IgD-negative memory B cell (primary cell): ENCODE measurements around the gene PTPRM. TPM values are rescaled to one million over a fixed set of nuclear protein-coding genes. Genes with fewer than 3 reads are reported as not detected.

ENCODE experiments used
- H3K27ac Mint-ChIP-seq, 3 donors: one replicate each; pipeline ENCODE4 v1.8.0; 2020 to 2022; ENCODE audit warnings: mild to moderate bottlenecking in 3 of 3, mixed read lengths in 3 of 3, moderate library complexity in 1 of 3
- H3K27me3 Mint-ChIP-seq: one replicate; pipeline ENCODE4 v1.8.0; 2021; ENCODE audit warnings: mixed read lengths
- H3K36me3 Mint-ChIP-seq: one replicate; pipeline ENCODE4 v1.8.0; 2020; ENCODE audit warnings: mild to moderate bottlenecking, mixed read lengths
- H3K4me1 Mint-ChIP-seq, 3 donors: one replicate each; pipeline ENCODE4 v1.8.0; 2020 to 2022; ENCODE audit warnings: mixed read lengths in 3 of 3, mild to moderate bottlenecking in 1 of 3
- H3K4me3 Mint-ChIP-seq, 4 donors: one replicate each; pipeline ENCODE4 v1.8.0; 2020 to 2022; ENCODE audit warnings: mild to moderate bottlenecking in 4 of 4, mixed read lengths in 4 of 4, moderate library complexity in 3 of 4
- H3K9me3 Mint-ChIP-seq, 3 donors: one replicate each; pipeline ENCODE4 v1.8.0; 2020 to 2021; ENCODE audit warnings: mixed read lengths in 3 of 3, mild to moderate bottlenecking in 1 of 3
- polyA plus RNA-seq: library from polyadenylated mRNA; unstranded; fragments of 300-500 nt; fragmentation: Illumina TruSeq; gene quantifications from one replicate; pipeline ENCODE4 v1.2.3, GENCODE V29; 2021

PTPRM gene
- polyA plus RNA-seq, 1 donor from 2014 or later = 0.61 TPM

DNA sequence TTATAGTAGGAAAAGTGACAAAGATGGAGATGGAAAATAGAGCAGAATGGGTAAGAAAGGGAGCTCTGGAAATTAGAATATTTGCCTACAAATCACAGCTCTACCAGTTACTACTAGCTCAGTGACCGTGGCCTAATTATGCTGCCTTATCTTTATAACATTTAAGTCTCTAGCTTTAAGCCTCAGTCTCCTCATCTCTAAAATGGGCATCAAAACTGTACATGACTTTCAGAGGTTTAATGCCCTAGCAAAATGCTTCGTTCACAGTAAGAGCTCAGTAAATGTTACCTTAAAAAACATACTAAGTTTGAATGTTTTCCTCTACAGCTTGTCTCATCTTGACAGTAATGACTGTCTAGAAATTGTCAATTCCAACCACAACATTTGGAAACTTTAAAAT lies 8.3 kb upstream of the PTPRM start:
- Mint-ChIP-seq H3K36me3 (peaks cover 2% of the 10 kb centered on the region), H3K9me3 (peaks cover 0 to 5% (median under 1%) of the 10 kb centered on the region in 3 donors), H3K27ac (no peak overlapping the region), H3K4me1 (no peaks in the 10 kb centered on the region), H3K27me3 (peaks cover under 1% of the 10 kb centered on the region), H3K4me3 (no peak overlapping the region)

- peaks cover 0 to 5% (median 2%) of the 10 kb centered on the region in 3 donors for H3K9me3 Mint-ChIP-seq
- no peaks in the 10 kb centered on the region for H3K4me1 Mint-ChIP-seq
- H3K4me3 Mint-ChIP-seq = no peak overlapping the region
- peaks cover 2% of the 10 kb centered on the region for H3K36me3 Mint-ChIP-seq
- no peak overlapping the region for H3K27ac Mint-ChIP-seq
- H3K27me3 Mint-ChIP-seq = peaks cover 8% of the 10 kb centered on the region
Observed at GRCh38 chr18:7559709-7560319, 7.3 kb upstream of the PTPRM start.

DNA sequence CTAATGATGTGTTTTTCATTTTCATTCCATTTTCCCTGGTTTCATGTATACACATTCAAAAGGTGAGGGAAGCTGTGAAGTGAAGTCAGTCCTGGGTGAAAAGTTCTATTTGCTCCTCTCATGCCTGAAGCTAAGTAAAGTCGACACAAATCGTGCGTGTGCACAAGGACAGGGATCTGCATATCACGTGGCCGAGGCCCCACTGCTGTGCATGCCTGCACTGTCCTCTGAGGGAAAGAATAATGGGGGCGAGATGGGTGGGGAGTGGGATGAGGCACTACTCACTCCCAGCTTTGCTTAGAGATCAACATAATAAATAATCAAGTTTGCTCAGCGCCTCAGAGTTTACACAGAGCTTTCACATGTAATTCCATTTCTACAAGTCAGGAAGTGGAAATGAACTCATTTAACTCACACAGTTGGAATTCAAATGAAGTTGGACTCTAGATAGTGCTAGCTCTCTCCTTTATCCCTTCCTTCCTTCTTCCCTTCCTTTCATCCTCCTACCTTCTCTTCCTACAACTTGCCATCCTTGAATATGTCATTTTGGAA lies 5.1 kb upstream of the PTPRM start:
- no peaks in the 10 kb centered on the region for H3K36me3 Mint-ChIP-seq
- peaks cover 0 to 2% (median 2%) of the 10 kb centered on the region in 3 donors for H3K9me3 Mint-ChIP-seq

GRCh38 chr18:7562491-7562890 lies 4.6 kb upstream of the PTPRM start:
- Mint-ChIP-seq H3K4me3 (no peak overlapping the region), H3K27me3 (peaks cover 17% of the 10 kb centered on the region), H3K36me3 (no peaks in the 10 kb centered on the region), H3K9me3 (peaks cover 0 to 2% (median 0%) of the 10 kb centered on the region in 3 donors), H3K27ac (no peak overlapping the region), H3K4me1 (no peaks in the 10 kb centered on the region)

More for the DNA sequence above, 5.1 kb upstream of the PTPRM start:
- no peaks in the 10 kb centered on the region for H3K4me1 Mint-ChIP-seq
- H3K4me3 Mint-ChIP-seq = no peak overlapping the region
- peaks cover 17% of the 10 kb centered on the region for H3K27me3 Mint-ChIP-seq
- H3K27ac Mint-ChIP-seq = no peak overlapping the region

DNA sequence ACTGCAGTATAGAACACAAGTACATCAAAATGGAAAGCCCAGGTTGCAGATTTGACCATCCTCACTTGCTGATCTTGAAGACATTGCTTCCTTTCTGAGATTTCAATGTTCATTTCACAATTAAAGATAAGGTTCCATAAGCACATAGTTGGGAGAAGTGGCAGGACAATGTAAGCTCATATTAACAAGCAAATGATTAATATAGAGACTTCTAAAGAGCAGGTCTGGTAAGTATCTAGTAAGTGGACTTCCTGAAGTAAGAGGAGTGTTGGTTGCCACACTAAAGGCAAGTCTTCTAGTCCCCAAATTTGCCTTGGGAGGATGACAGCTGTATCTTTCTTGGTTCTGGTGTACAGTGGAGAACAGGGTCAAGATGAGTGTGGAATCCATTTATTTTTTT lies 1.4 kb upstream of the PTPRM start:
- no peaks in the 10 kb centered on the region for H3K36me3 Mint-ChIP-seq
- H3K4me1 Mint-ChIP-seq = peaks cover 0 to 2% (median 0%) of the 10 kb centered on the region in 3 donors
- H3K27me3 Mint-ChIP-seq = peaks cover 32% of the 10 kb centered on the region
- H3K9me3 Mint-ChIP-seq = peaks cover 0 to 9% (median 4%) of the 10 kb centered on the region in 3 donors
- no peak overlapping the region for H3K4me3 Mint-ChIP-seq
- H3K27ac Mint-ChIP-seq = no peak overlapping the region

DNA sequence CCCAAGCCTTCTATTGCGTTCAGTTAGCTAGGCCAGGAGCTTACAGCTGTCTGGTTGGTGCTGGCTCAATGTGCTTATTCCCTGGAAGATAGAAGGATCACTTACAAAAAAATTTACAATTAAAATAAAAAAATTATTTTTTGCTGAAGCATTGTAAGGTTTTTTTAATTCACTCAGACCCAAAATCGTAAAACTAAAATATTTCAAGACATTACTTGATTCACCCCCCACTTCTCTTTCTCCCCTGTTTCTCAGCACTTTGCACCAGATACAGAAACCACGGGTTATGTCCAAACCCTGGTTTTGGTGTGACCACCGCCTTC lies 911 bp upstream of the PTPRM start:
- Mint-ChIP-seq H3K36me3 (no peaks in the 10 kb centered on the region), H3K27me3 (peaks cover 32% of the 10 kb centered on the region), H3K4me3 (no peak overlapping the region), H3K27ac (no peak overlapping the region), H3K4me1 (peaks cover 0 to 2% (median 0%) of the 10 kb centered on the region in 3 donors), H3K9me3 (peaks cover 0 to 9% (median 4%) of the 10 kb centered on the region in 3 donors)

DNA sequence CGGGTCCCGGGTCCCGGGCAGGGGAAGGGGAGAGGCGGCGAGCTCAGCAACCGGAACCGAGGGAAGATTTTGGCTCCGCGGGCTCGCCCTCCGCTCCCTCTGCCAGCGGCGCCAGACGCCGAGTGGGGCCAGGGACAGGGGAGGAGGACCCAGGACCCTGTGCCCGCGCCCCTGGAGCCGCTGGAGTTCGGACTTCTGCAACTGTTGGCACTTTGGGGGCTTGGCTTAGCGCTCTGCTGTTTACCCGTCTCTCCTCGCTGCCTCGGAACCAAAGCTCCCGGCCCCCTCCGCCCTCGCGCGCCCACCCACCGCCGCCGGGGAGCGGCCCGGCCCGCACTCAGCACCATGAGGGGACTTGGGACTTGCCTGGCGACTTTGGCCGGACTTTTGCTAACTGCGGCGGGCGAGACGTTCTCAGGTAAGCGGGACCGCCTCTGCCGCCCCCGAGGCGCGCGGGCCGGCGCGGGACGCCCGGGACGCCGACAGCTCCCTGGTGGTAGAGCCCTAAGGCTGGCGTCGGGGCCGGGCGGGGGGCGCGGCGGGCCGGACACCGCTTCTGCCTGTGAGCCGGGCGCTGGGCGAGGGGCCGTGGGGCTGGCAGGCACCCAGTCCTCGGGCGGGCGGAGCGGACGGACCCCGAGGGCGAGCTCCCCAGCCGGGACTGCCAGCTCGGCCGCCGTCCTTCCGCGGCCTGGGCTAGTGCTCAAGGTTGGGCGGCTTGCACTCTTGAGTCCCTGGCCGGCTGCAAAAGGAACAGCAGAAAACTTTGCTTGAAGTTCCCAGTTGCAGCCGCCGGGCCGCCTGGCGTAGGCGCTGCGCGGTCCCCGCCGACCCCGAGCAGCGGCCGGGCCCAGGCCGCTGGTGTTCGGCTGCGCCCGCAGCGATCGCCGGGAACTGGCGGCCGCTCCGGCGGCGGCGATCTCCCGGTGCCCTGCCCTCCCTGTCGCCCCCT lies 634 bp downstream of the PTPRM start:
- Mint-ChIP-seq H3K4me3 (no peak overlapping the region), H3K4me1 (peaks cover 0 to 2% (median 0%) of the 10 kb centered on the region in 3 donors), H3K27ac (no peak overlapping the region), H3K27me3 (peaks cover 32% of the 10 kb centered on the region), H3K9me3 (peaks cover 0 to 9% (median 4%) of the 10 kb centered on the region in 3 donors), H3K36me3 (no peaks in the 10 kb centered on the region)

GRCh38 chr18:7568426-7568825 lies 1.3 kb downstream of the PTPRM start:
- H3K9me3 Mint-ChIP-seq = peaks cover 2 to 9% (median 8%) of the 10 kb centered on the region in 3 donors
- no peaks in the 10 kb centered on the region for H3K36me3 Mint-ChIP-seq
- H3K4me3 Mint-ChIP-seq = peak overlapping the region in 3 of 4 donors; percentile 18 to 52 (median 49)
- H3K27ac Mint-ChIP-seq = no peak overlapping the region
- H3K4me1 Mint-ChIP-seq = peaks cover 0 to 3% (median 0%) of the 10 kb centered on the region in 3 donors
- H3K27me3 Mint-ChIP-seq = peaks cover 32% of the 10 kb centered on the region

DNA sequence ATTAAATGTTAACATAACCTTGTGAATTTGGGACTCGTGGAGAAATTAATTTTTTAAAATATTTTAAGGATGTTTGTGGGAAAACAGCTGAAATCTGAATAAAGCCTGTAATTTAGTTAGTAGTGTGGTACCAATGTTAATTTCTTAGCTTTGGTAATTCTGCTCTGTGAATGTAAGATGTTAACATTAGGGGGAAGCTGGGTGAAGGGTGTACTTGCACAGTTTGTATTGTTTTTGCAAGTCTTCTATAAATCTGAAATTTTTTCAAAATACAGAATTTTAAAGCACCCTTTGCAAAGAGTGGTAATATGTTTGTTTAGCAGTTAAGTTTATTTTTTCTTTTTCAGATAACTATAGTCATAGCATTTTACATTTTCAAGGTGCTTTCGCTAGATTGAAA lies 4.5 kb downstream of the PTPRM start:
- Mint-ChIP-seq H3K27ac (no peak overlapping the region), H3K4me1 (peaks cover 0 to 3% (median 0%) of the 10 kb centered on the region in 3 donors), H3K4me3 (no peak overlapping the region), H3K9me3 (peaks cover 2 to 9% (median 6%) of the 10 kb centered on the region in 3 donors), H3K27me3 (peaks cover 14% of the 10 kb centered on the region), H3K36me3 (no peaks in the 10 kb centered on the region)

DNA sequence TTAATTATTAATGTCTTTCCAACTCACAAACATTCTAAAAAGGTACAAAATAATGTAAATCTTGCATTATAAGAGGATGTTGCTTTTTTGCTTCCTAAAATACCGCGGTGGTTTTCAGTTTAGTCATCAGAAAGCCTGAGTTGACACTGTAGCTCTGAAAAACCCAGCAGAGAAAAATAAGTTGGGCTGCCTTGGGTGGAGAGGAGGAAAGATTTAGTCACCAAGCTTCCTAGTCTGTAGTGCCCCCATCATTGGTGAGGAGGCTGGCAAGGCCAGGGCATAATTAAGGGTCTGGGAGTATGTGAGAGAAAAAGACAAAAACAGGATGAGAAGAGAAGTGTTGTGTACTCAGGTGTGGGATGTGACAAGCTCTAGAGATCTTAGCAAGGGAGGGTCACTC lies 5.7 kb downstream of the PTPRM start:
- H3K4me3 Mint-ChIP-seq = peak overlapping the region in 1 of 4 donors; percentile 80
- H3K4me1 Mint-ChIP-seq = peaks cover 0 to 3% (median 0%) of the 10 kb centered on the region in 3 donors
- peaks cover 14% of the 10 kb centered on the region for H3K27me3 Mint-ChIP-seq
- H3K9me3 Mint-ChIP-seq = peaks cover 2 to 9% (median 8%) of the 10 kb centered on the region in 3 donors
- H3K36me3 Mint-ChIP-seq = no peaks in the 10 kb centered on the region
- H3K27ac Mint-ChIP-seq = no peak overlapping the region

DNA sequence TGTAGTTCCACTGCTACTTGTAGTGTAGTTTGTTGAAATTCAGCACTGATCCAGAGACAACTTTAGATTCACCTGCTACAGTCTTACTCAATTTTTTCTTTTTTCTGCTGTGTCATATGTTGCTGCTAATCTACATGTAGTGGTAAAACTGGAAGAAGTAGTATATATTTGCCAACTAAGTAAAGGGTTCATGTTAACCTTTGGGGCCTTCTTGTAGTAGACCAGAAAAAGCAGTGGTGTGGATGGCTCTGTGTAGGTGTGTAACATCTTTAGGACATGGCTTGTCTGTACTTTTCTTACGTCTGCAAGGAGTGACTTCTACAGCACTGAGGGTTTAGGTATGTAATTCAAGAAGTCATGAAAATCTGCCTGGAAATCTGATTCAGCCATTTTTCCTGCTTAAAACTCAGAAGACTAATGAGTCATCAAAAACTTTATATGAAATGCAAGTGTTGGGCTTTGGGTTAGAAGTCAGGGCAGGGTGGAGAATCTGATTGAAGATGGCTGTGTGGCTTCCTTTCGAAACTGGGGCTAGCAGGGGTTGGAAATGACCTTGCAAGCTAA lies 8.4 kb downstream of the PTPRM start:
- Mint-ChIP-seq H3K9me3 (peaks cover under 1 to 9% (median 2%) of the 10 kb centered on the region in 3 donors), H3K4me3 (no peak overlapping the region), H3K27me3 (no peaks in the 10 kb centered on the region), H3K4me1 (peaks cover 0 to 2% (median 0%) of the 10 kb centered on the region in 3 donors), H3K36me3 (no peaks in the 10 kb centered on the region), H3K27ac (no peak overlapping the region)

GRCh38 chr18:7576077-7576476 lies 9.0 kb downstream of the PTPRM start:
- Mint-ChIP-seq H3K27ac (no peak overlapping the region), H3K4me3 (no peak overlapping the region), H3K36me3 (no peaks in the 10 kb centered on the region), H3K4me1 (peaks cover 0 to 2% (median 0%) of the 10 kb centered on the region in 3 donors), H3K9me3 (peaks cover 0 to 7% (median 2%) of the 10 kb centered on the region in 3 donors), H3K27me3 (no peaks in the 10 kb centered on the region)

- peaks cover 0 to 2% (median 0%) of the 10 kb centered on the region in 3 donors for H3K4me1 Mint-ChIP-seq
- H3K9me3 Mint-ChIP-seq = peaks cover 0 to 7% (median 2%) of the 10 kb centered on the region in 3 donors
- H3K4me3 Mint-ChIP-seq = no peak overlapping the region
- no peaks in the 10 kb centered on the region for H3K36me3 Mint-ChIP-seq
- no peak overlapping the region for H3K27ac Mint-ChIP-seq
- no peaks in the 10 kb centered on the region for H3K27me3 Mint-ChIP-seq
Observed at GRCh38 chr18:7576685-7577084, 9.6 kb downstream of the PTPRM start.

DNA sequence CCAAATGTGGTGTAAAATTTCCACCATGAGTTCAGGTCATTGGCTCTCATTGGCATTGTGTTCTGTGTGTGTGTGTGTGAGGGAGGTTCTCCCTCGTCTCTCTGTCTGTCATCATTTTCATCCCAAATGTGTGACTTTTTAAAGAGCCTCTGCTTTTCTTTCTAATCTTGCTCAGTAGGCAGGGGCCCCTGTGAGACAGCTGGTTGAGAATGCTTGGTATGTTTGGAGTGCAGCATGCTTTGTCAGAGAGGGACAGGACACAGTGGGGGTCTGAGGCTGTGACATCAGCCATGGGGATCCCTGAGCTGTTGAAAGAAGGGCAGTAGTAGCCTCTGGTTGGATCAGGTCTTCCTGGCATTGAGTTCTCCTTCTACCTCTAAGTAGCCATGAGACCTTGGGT lies 10.6 kb downstream of the PTPRM start:
- Mint-ChIP-seq H3K9me3 (peaks cover 0 to 13% (median 2%) of the 10 kb centered on the region in 3 donors), H3K27ac (no peak overlapping the region), H3K27me3 (no peaks in the 10 kb centered on the region), H3K36me3 (no peaks in the 10 kb centered on the region), H3K4me3 (no peak overlapping the region), H3K4me1 (peaks cover 0 to 2% (median 0%) of the 10 kb centered on the region in 3 donors)
